Endothelial cell of umbilical vein (primary cell): ENCODE results near the gene TP53AIP1. TPM values are rescaled to one million over a fixed set of nuclear protein-coding genes. Genes with fewer than 3 reads are reported as not detected.

ENCODE experiments used
- BruUV-seq: library from RNA; stranded (reverse); fragments of 400-500 nt; replicated peaks from 2 replicates; lab custom pipeline; 2021; lab: Mats Ljungman, UMichigan
- CTCF ChIA-PET: fragments of 300-600, 350-600 bp; sonication (Branson Sonifier 250); formaldehyde crosslinking; loops from one replicate; lab custom pipeline; 2021; ENCODE audit warnings: antibody characterized with exemption, inconsistent platforms; lab: Charles Lee
- POLR2A ChIA-PET: fragments of 300-600, 350-600 bp; sonication (Branson Sonifier 250); formaldehyde crosslinking; loops from one replicate; lab custom pipeline; 2021; ENCODE audit warnings: antibody characterized with exemption, inconsistent platforms; lab: Charles Lee
- DNase-seq: peaks from one replicate; pipeline ENCODE4 v3.0.0-alpha.2; 2011; ENCODE audit warnings: low read depth, low spot score
- FAIRE-seq: peaks from 2 replicates; lab custom pipeline; 2011; peaks lifted over from hg19 to GRCh38; lab: Jason Lieb, UNC
- H2AFZ ChIP-seq: 2 replicates; pipeline ENCODE4 v1.6.0; 2012; ENCODE audit warnings: low read depth, low read length, control low read depth, inconsistent platforms
- H3K27ac ChIP-seq: 2 replicates; pipeline ENCODE4 v1.5.1; 2011; ENCODE audit warnings: low read depth, mild to moderate bottlenecking, control low read depth, low read length, moderate library complexity; ENCODE audit not compliant: insufficient read depth
- H3K27me3 ChIP-seq, 2 experiments: 2 replicates each; pipeline versions ENCODE4 v1.6.0 to v1.6.1; 2011; ENCODE audit warnings: low read length in 2 of 2, mixed read lengths in 1 of 2; ENCODE audit not compliant: control insufficient read depth in 2 of 2, insufficient read depth in 2 of 2
- H3K36me3 ChIP-seq, 2 experiments: 2 replicates in 1 of 2; 3 replicates in 1 of 2; pipeline ENCODE4 v1.5.1; 2011; ENCODE audit warnings: low read length in 2 of 2, mild to moderate bottlenecking in 1 of 2, moderate library complexity in 1 of 2; ENCODE audit not compliant: control insufficient read depth in 2 of 2, insufficient read depth in 2 of 2; ENCODE audit errors: extremely low read depth in 1 of 2
- H3K4me1 ChIP-seq: 3 replicates; pipeline ENCODE4 v1.5.1; 2011; ENCODE audit warnings: mild to moderate bottlenecking, low read length; ENCODE audit not compliant: control insufficient read depth, insufficient read depth; ENCODE audit errors: extremely low read depth
- H3K4me2 ChIP-seq: 2 replicates; pipeline ENCODE4 v1.6.1; 2011; ENCODE audit warnings: low read length, control low read depth, mixed read lengths; ENCODE audit not compliant: insufficient read depth
- H3K4me3 ChIP-seq, 3 experiments: fragments of 200-600 bp in 1 of 3; sonication (generic), shearing (Covaris generic) in 1 of 3; replicated peaks in 1 of 3; 2 replicates each; pipeline ENCODE4 v1.5.1; 2011 to 2016; ENCODE audit warnings: control low read depth in 3 of 3, low read length in 3 of 3, mild to moderate bottlenecking in 2 of 3, inconsistent platforms in 1 of 3, low read depth in 1 of 3, moderate library complexity in 1 of 3; ENCODE audit not compliant: insufficient read depth in 1 of 3
- H3K79me2 ChIP-seq: 2 replicates; pipeline ENCODE4 v1.6.0; 2012; ENCODE audit warnings: low read length, inconsistent platforms; ENCODE audit not compliant: control insufficient read depth, insufficient read depth
- H3K9ac ChIP-seq: replicated peaks from 2 replicates; pipeline ENCODE3; 2011; ENCODE audit warnings: low read length, control low read depth; ENCODE audit not compliant: insufficient read depth; ENCODE audit errors: extremely low read depth
- H3K9me1 ChIP-seq: replicated peaks from 3 replicates; pipeline ENCODE4 v1.6.0; 2011; ENCODE audit warnings: mild to moderate bottlenecking, low read length; ENCODE audit not compliant: control insufficient read depth, insufficient read depth; ENCODE audit errors: extremely low read depth
- H3K9me3 ChIP-seq: replicated peaks from 2 replicates; pipeline ENCODE4 v1.5.1; 2012; ENCODE audit warnings: low read length, inconsistent platforms; ENCODE audit not compliant: control insufficient read depth, insufficient read depth
- H4K20me1 ChIP-seq: replicated peaks from 2 replicates; pipeline ENCODE3; 2011; ENCODE audit warnings: mild to moderate bottlenecking, low read length; ENCODE audit not compliant: control insufficient read depth, insufficient read depth; ENCODE audit errors: extremely low read depth
- FOS ChIP-seq: IDR thresholded peaks from 2 replicates; pipeline ENCODE4 v1.6.1; 2011; ENCODE audit warnings: mild to moderate bottlenecking, low read length, moderate library complexity, borderline replicate concordance; ENCODE audit not compliant: insufficient read depth
- POLR2AphosphoS5 ChIP-seq: IDR thresholded peaks from 2 replicates; pipeline ENCODE4 v1.6.1; 2012; ENCODE audit warnings: low read depth, mild to moderate bottlenecking, control low read depth, low read length, moderate library complexity; ENCODE audit not compliant: insufficient read depth
- dilution Hi-C: fragments of 300-500 bp; cut with MboI; formaldehyde crosslinking; loops from one replicate; pipeline ENCODE4 v1.15.0; 2019; ENCODE audit warnings: low sequenced_read_pairs; ENCODE audit not compliant: extremely low pct_ligation_motif_present
- intact Hi-C: fragments of 100-400 bp; cut with micrococcal nuclease; formaldehyde crosslinking; loops from one replicate; pipeline ENCODE4 v1.10.0; 2022
- polyA plus RNA-seq, 4 experiments: library from polyadenylated mRNA; depleted of rRNA in 3 of 4; stranded (reverse) in 3 of 4; unstranded in 1 of 4; fragments of >200 nt; gene quantifications; 2 replicates each; pipeline versions ENCODE4 v1.2.1 to v1.2.3, GENCODE V29; 2011 to 2012; ENCODE audit warnings: missing spikeins in 1 of 4
- total RNA-seq: library from RNA; stranded (reverse); gene quantifications from 2 replicates; pipeline ENCODE4 v1.2.3, GENCODE V29; 2021
- TF ChIP-seq, protein P1 (sequence below): IDR thresholded peaks from 2 replicates; pipeline ENCODE4 v1.6.1; 2011; ENCODE audit not compliant: insufficient read depth, insufficient read length

Gene TP53AIP1
- total and polyA plus RNA-seq, 2 donors (not counting 3 experiments of a cell fraction or from before 2014, with no cell fraction given): not detected

DNA sequence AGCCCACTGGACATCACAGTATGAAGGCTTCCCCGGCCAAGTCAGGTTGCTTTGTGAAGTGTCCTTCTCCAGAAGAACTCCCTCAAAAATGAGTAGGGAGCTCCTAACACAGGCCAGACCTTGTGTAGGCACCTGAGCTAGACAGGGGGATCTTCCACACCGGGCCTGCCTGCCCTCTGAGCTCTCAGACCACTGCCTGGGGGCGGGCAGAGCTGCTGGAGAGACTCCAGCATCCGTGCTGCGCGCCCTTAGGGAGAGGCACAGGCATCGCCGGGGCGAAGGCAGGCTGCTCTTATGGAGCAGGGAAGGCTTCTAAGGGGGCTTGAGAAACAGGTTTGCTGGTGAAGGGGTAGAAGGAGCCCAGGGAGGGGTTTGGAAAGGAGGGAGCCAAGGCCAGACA lies 47.1 kb downstream of the TP53AIP1 start:
- DNase-seq (no peak), FAIRE-seq (no peak)
- H3K79me2 ChIP-seq: no peaks in the 10 kb centered on the region
- no peaks in the 10 kb centered on the region for H3K9me1 ChIP-seq
- no peaks in the 10 kb centered on the region for H3K36me3 ChIP-seq
- no peak overlapping the region for H2AFZ ChIP-seq
- ChIA-PET CTCF (interaction anchor here (1.4 to 4.0 kb wide), 2 partner anchors 11 to 61 kb away, joined by 7 to 28 read pairs; no protein-coding TSS in a partner anchor), POLR2A (no interaction called here)
- H3K9ac ChIP-seq: no peak overlapping the region
- H3K4me2 ChIP-seq: no peak overlapping the region
- intact Hi-C loops: no loop called here
- H3K27ac ChIP-seq: no peak overlapping the region
- H3K9me3 ChIP-seq: no peaks in the 10 kb centered on the region
- no peak overlapping the region for H3K4me3 ChIP-seq
- peaks cover 4% of the 10 kb centered on the region in 2 experiments for H3K27me3 ChIP-seq
- dilution Hi-C loops: no loop called here
- no peaks in the 10 kb centered on the region for H4K20me1 ChIP-seq
- no peak for TF ChIP-seq POLR2AphosphoS5
- peaks cover 4% of the 10 kb centered on the region for H3K4me1 ChIP-seq
- BruUV-seq: no TSS peak

- no peaks in the 10 kb centered on the region for H3K9me1 ChIP-seq
- H3K36me3 ChIP-seq: no peaks in the 10 kb centered on the region
- ChIA-PET POLR2A (no interaction called here), CTCF (interaction anchor here (1.4 to 4.0 kb wide), 2 partner anchors 10 to 62 kb away, joined by 7 to 28 read pairs; no protein-coding TSS in a partner anchor)
- peak; percentile 25 for DNase-seq
- BruUV-seq: no TSS peak
- H3K9ac ChIP-seq: no peak overlapping the region
- H3K9me3 ChIP-seq: no peaks in the 10 kb centered on the region
- intact Hi-C loops (no loop called here), dilution Hi-C loops (no loop called here)
- H4K20me1 ChIP-seq: no peaks in the 10 kb centered on the region
- FAIRE-seq: no peak
- no peak overlapping the region for H3K4me2 ChIP-seq
- no peak overlapping the region for H3K4me3 ChIP-seq
- no peak overlapping the region for H2AFZ ChIP-seq
- no peak overlapping the region for H3K27ac ChIP-seq
- TF ChIP-seq FOS: no peak
- TF ChIP-seq, protein P1, sequence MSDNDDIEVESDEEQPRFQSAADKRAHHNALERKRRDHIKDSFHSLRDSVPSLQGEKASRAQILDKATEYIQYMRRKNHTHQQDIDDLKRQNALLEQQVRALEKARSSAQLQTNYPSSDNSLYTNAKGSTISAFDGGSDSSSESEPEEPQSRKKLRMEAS: no peak
- peaks cover 9 to 13% of the 10 kb centered on the region in 2 experiments for H3K27me3 ChIP-seq
- H3K79me2 ChIP-seq: no peaks in the 10 kb centered on the region
- peaks cover 5% of the 10 kb centered on the region for H3K4me1 ChIP-seq
Observed at GRCh38 chr11:128894685-128895084, 48.0 kb downstream of the TP53AIP1 start.
